Lung (tissue), 12 donors: ENCODE measurements around the gene TBC1D4. TPM values are rescaled to one million over a fixed set of nuclear protein-coding genes. Genes with fewer than 3 reads are reported as not detected.

Experiments used
- ATAC-seq: fragments of 200-7000 bp; cut with Tn5 transposase; one replicate; pipeline ENCODE4 v1.9.1; 2020; ENCODE audit warnings: moderate number of reproducible peaks; ENCODE audit not compliant: insufficient read depth, low FRiP score
- DNase-seq, 3 donors: peaks; one replicate each; pipeline ENCODE4 v3.0.0-alpha.2; 2013 to 2017
- H3K27ac ChIP-seq, 2 donors: one replicate each; pipeline ENCODE4 v1.5.1; 2013; ENCODE audit warnings: mild to moderate bottlenecking in 2 of 2, moderate library complexity in 2 of 2, control low read depth in 1 of 2, inconsistent platforms in 1 of 2, low read depth in 1 of 2, low read length in 1 of 2
- H3K27me3 ChIP-seq, 3 donors: one replicate each; pipeline ENCODE4 v1.5.1; 2013; ENCODE audit warnings: low read length in 2 of 3; ENCODE audit not compliant: control insufficient read depth in 3 of 3, insufficient read depth in 3 of 3
- H3K36me3 ChIP-seq, 4 donors: one replicate each; pipeline ENCODE4 v1.5.1; 2013; ENCODE audit warnings: low read length in 4 of 4, mild to moderate bottlenecking in 1 of 4, moderate library complexity in 1 of 4; ENCODE audit not compliant: control insufficient read depth in 4 of 4, insufficient read depth in 4 of 4
- H3K4me1 ChIP-seq, 5 donors: one replicate each; pipeline ENCODE4 v1.5.1; 2013; ENCODE audit warnings: low read length in 5 of 5, mild to moderate bottlenecking in 2 of 5, moderate library complexity in 1 of 5; ENCODE audit not compliant: control insufficient read depth in 5 of 5, insufficient read depth in 5 of 5
- H3K4me3 ChIP-seq: one replicate; pipeline ENCODE4 v1.5.1; 2013; ENCODE audit warnings: mild to moderate bottlenecking, control low read depth, moderate library complexity
- H3K9ac ChIP-seq, 2 donors: one replicate each; pipeline ENCODE4 v1.5.1; 2013; ENCODE audit warnings: low read length in 2 of 2, control low read depth in 1 of 2; ENCODE audit not compliant: insufficient read depth in 1 of 2
- H3K9me3 ChIP-seq, 4 donors: one replicate each; pipeline ENCODE4 v1.5.1; 2013; ENCODE audit warnings: low read length in 3 of 4, mild to moderate bottlenecking in 1 of 4, moderate library complexity in 1 of 4; ENCODE audit not compliant: control insufficient read depth in 4 of 4, insufficient read depth in 3 of 4
- WGBS, 2 donors: extraction: QIAGEN DNeasy Blood & Tissue Kit; methylation state at CpG; one replicate each; pipeline ENCODE4 v1.1.7; 2013; 5-methylcytosine and 5-hydroxymethylcytosine counted together
- polyA plus RNA-seq, 2 donors: library from polyadenylated mRNA; stranded (reverse); fragments of 200-250 nt; gene quantifications; one replicate each; pipeline ENCODE4 v1.2.1, GENCODE V29; 2013
- total RNA-seq, 2 donors: library from RNA; depleted of rRNA in 1 of 2; stranded (reverse); fragments of >200 nt in 1 of 2; gene quantifications; one replicate each; pipeline ENCODE4 v1.2.1, GENCODE V29; 2014 to 2021
- TF ChIP-seq, protein P1 (sequence below): IDR thresholded peaks from 2 replicates; pipeline ENCODE4 v1.5.1; 2012; ENCODE audit warnings: mild to moderate bottlenecking; ENCODE audit errors: control extremely low read depth, extremely low read depth
- donor health status: control.
- donor health status: control.
- donor health status: Bipolar disorder and iron deficiency.
- donor health status: healthy.
- donor health status: DM: yes; HTN: yes; CAD: no.

The TBC1D4 gene
- total and polyA plus RNA-seq, 4 donors, result 4.3 to 26.4 (median 14.0) TPM

DNA sequence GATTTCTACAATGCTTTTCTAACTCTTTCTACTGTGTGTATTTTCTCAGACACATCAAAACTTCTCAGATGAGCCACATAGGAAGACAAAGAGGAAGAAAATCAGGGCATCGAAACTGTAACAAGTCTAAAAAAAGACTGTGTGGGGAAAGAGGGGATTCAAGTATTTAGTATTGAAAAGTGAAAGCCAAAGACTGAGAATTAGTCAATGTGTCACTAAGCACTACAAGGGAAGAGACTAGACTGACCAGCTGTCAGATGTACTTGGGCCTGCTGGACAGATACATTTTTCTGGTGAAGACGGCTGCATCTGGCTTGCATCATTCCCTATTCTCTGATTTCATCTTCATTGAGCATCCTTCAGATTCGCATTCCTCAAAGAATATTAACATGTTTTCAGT lies 30.3 kb upstream of the TBC1D4 start:
- TF ChIP-seq, protein P1, sequence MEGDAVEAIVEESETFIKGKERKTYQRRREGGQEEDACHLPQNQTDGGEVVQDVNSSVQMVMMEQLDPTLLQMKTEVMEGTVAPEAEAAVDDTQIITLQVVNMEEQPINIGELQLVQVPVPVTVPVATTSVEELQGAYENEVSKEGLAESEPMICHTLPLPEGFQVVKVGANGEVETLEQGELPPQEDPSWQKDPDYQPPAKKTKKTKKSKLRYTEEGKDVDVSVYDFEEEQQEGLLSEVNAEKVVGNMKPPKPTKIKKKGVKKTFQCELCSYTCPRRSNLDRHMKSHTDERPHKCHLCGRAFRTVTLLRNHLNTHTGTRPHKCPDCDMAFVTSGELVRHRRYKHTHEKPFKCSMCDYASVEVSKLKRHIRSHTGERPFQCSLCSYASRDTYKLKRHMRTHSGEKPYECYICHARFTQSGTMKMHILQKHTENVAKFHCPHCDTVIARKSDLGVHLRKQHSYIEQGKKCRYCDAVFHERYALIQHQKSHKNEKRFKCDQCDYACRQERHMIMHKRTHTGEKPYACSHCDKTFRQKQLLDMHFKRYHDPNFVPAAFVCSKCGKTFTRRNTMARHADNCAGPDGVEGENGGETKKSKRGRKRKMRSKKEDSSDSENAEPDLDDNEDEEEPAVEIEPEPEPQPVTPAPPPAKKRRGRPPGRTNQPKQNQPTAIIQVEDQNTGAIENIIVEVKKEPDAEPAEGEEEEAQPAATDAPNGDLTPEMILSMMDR, result no peak
- peaks cover 0 to 4% (median 0%) of the 10 kb centered on the region in 5 donors for H3K4me1 ChIP-seq
- no peak overlapping the region for H3K4me3 ChIP-seq
- no peaks in the 10 kb centered on the region for H3K36me3 ChIP-seq
- no peak overlapping the region for H3K27ac ChIP-seq
- H3K9me3 ChIP-seq, result no peaks in the 10 kb centered on the region
- WGBS, 2 donors, result 71 to 76% methylated on average over 3 of the region's 3 CpGs
- DNase-seq (no peak), ATAC-seq (no peak)
- H3K27me3 ChIP-seq, result no peaks in the 10 kb centered on the region
- H3K9ac ChIP-seq, result no peak overlapping the region

DNA sequence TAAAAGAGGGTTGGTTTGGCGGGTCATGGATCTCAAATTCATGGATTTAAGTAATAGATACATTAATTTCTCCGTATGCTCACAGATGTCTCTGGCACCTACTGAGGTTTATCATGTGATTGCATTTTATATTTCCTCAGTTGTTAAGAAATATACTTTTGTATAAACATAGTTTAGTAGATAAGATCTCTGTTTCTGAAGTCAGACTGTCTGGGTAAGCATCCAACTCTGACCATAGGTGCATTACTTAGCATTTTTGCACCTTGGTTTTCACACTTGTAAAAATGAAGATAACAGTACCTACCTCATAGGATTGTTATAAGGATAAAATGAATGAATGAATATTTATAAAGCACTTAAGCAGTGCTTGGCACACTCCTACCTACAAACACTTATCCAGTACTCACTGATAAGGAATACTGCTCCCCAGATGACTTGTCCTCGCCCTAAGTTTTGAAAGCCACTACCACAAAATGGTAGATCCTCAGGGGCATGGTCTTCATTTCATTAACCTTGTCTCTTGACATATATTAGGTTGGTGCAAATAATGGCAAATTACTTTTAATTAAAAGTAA lies 29.2 kb upstream of the TBC1D4 start:
- WGBS, 2 donors, result 74 to 83% methylated on average over 3 of the region's 3 CpGs
- no peak for ATAC-seq

DNA sequence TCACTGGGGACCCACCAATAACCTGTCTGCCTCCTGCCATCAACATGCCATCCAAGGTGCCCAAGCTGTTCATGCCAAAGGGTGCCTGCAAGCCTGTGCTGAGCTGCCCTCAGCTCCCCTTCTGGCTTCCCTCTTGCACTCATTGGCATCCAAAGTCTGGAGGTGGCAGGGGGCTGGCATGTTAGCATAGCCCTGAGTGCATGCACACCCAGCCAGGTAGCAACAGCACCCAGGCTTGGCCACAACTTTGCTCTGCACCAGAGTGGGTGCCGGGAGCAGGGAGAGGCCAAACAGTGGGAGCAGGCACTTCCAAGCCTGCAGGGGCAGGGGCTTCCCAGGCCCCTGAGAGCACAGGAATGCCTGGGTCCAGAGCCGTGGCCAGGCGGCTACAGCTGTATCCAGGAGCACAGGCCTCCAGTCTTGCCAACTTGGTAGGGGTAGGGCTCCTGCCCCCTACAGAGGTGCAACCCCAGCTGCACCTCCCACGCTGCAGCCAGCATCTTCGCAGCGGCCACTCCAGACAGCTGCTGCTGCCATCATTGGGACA lies 26.1 kb upstream of the TBC1D4 start:
- Histone ChIP-seq H3K27ac (no peak overlapping the region), H3K4me1 (peaks cover 0 to 6% (median 0%) of the 10 kb centered on the region in 5 donors), H3K9ac (no peak overlapping the region), H3K4me3 (no peak overlapping the region), H3K9me3 (no peaks in the 10 kb centered on the region), H3K27me3 (no peaks in the 10 kb centered on the region), H3K36me3 (no peaks in the 10 kb centered on the region)
- ATAC-seq, result no peak
- TF ChIP-seq, protein P1, result no peak
- DNase-seq, result no peak
- WGBS, 2 donors, result 95 to 97% methylated on average over 6 of the region's 6 CpGs

More for the DNA sequence above, 29.2 kb upstream of the TBC1D4 start:
- no peak overlapping the region for H3K4me3 ChIP-seq
- DNase-seq, result no peak
- no peak overlapping the region for H3K9ac ChIP-seq
- H3K36me3 ChIP-seq, result no peaks in the 10 kb centered on the region
- no peaks in the 10 kb centered on the region for H3K9me3 ChIP-seq
- no peaks in the 10 kb centered on the region for H3K27me3 ChIP-seq
- TF ChIP-seq, protein P1, result no peak
- peaks cover 0 to 6% (median 0%) of the 10 kb centered on the region in 5 donors for H3K4me1 ChIP-seq
- no peak overlapping the region for H3K27ac ChIP-seq
